COLO829 (cell line): ENCODE results near the gene KBTBD7.
"Not testable (repeated sequence)": the region's sequence is repeated elsewhere in the genome, so short reads cannot be mapped to it uniquely, and the experiment has no call there.

Experiments used
- DNase-seq: peaks from one replicate; pipeline ENCODE4 v3.0.0; 2012; ENCODE audit warnings: low spot score

Gene KBTBD7

DNA sequence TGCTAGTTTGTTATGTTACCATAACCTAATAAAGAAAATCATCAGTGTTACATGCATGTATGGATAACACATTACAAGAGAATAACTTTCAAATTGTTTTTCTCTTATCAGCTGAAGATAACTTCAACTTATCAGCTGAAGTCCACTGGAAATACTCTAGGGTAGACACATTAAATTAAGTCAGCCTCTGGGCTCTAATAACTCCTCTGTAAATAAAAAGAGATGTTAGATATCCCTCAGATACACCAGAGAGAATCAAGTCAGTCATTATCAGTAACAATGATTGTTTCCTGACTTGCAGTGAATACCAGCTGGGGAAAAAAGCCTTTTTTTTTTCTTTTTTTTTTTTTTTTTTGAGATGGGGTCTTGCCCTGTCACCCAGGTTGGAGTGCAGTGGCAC, 1.6 kb upstream of the KBTBD7 start:
- no peak for DNase-seq

DNA sequence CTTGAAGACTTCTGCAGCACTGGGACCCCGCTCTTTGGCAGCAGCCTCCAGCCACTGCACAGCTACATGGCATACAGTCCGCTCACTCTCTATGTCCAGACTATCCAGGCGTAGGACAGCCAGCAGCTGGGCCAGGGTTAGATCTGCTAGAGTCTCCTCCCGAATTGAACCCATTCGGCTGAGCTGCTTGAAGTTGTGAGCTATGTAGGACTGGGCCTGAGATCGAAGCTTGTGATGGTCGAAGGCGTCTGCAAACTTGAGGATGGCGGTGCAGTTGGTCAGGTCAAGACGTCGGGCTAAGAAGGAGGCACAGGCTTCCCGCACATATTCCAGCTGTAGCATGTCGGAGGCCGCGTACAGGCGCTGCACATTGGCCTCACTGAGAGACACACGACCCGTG, 900 bp downstream of the KBTBD7 start:
- DNase-seq: no peak

DNA sequence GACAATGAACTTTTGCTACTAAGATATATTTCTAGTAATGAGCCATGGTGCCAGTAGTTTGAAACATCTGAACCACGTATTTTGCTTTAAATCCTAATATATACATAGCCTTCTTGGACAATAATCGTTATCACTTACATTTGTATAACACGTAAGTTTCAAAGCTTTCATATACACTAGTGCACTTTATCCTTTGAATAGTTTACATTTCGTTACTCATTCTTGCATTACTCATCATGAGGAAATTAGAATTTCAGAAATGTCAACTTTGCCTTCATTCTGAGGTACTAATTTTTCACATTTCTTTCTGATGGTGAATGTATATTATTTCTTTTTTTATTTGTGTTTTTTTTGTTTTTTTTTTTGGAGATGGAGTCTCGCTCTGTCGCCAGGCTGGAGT, 5.8 kb downstream of the KBTBD7 start:
- DNase-seq: no peak

DNA sequence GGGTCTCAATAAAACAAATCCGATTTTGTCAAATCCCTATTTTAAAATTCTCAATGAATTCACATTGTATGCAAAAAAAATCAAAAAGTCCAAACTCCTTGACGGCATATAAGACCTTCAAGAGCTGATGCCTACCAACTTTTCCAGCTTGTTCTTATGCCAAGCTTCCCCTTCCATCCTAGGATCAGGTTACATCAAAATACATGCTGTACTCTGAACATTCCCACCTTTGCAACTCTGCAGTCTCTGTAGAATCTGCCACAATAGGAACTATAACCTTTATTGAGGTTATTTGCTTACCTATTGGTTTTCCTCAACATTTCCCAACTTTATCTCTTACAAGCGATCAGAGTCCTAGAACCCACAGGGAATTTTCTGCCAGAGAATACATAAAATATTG, 7.9 kb downstream of the KBTBD7 start:
- DNase-seq: no peak

DNA sequence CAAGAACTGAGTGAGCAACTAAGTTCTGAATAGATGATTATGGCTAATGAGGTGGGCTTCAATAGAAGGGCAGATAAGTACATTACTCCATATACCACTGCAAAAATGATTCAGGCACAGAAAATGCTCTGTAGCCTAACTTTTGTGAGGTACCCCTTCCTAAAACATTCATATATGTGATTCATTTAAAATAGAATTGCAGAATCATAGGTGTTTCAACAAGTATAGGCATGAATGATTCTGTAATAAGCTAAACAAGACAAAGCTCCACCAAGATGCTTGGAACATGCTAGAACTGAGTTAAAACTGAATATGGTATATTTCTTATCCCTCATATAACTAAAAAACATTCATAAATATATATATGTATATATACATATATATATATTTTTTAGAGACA, 12.1 kb downstream of the KBTBD7 start:
- no peak for DNase-seq

DNA sequence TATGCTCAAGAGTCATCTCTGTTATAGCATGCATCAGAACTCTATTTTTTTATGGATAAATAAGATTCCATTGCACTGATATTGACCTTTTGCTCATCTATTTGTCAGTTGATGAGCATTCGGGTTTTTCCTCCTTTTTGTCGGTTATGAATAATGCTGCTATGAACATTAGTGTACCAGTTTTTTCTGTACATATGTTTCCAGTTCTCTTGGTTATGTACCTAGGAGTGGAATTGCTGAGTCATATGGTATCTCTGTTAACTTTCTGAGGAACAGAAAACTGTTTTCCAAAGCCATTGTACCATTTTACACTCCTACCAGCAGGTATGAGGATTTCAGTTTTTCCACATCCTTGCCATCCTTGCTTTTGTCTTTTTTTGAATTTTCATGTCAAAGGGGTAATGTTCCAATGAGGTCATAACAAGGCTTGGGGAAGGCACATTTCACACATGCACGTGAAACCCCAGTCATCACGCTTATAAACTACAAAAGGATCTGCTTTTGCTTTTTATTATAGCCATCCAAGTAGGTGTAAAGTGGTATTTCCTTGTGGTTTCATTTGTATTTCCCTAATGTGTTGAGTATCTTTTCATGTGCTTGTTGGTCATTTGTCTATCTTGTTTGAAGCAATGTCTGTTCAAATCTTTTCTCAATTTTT, 14.6 kb downstream of the KBTBD7 start:
- DNase-seq: no peak

DNA sequence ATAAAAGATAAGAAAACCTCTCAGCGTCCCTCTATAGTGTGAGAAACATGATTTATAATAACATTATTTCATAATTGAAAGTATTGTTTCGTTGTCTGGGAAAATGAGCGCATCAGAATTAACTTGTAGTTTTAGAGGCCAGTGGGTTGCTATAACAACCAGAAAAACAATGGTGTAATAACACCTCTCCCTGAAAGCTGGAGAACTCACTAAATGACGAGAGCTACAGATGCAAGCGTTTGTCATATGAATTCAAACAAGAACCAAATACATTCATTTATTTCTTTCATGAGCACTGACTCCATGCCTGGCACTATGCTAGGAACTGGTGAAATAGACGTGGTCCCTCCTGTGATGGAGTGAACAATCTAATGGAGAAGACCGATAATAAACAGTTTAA, 16.3 kb downstream of the KBTBD7 start:
- DNase-seq: no peak

DNA sequence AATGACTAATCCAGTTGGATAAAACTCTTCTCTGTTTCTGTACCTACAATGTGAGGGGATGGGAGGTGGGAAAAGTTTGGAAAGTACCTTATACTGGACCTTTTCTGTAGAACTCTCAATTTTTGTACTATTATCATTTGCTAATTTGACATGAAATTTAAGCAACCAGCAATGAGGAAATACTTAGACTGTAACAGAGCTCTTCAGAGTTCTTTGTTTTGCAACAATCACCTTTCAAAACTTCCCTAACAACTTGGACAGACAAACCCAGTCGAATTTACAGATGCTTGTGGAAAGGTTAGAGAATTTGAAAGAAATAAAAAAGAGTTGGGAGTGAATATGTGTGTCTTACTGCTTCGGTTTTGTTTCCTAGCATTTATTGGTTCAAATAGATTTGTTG, 16.8 kb downstream of the KBTBD7 start:
- no peak for DNase-seq

DNA sequence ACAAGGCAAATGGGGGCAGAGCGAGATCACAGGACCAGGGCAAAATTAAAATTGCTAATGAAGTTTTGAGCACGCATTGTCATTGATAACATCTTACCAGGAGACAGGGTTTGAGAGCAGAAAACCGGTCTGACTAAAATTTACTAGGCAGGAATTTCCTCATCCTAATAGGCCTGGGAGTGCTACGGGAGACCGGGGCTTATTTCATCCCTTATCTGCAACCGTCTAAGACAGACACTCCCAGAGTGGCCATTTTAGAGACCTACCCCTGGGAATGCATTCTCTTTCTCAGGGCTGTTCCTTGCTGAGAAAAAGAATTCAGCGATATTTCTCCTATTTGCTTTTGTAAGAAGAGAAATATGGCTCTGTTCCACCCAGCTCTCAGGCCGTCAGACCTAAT, 18.8 kb downstream of the KBTBD7 start:
- DNase-seq: not testable (repeated sequence)

DNA sequence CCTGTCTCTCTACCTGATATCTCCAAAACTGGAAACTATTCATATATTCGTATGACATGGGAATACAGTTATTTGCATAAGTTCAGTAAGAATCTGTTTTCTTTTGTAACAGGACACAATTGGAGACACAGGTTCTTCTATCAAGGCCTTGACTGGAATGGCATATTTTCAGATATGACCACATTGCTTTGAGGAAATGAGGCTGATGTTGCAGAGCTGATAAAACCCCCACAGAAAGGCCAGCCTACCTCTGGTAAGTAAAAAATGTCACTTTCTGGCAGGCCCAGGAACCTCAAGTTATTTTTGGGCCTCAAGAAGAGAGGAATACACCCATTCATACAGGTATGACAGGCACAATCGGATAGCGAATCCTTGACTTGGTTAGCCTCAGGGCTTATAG, 32.2 kb downstream of the KBTBD7 start:
- DNase-seq: no peak

DNA sequence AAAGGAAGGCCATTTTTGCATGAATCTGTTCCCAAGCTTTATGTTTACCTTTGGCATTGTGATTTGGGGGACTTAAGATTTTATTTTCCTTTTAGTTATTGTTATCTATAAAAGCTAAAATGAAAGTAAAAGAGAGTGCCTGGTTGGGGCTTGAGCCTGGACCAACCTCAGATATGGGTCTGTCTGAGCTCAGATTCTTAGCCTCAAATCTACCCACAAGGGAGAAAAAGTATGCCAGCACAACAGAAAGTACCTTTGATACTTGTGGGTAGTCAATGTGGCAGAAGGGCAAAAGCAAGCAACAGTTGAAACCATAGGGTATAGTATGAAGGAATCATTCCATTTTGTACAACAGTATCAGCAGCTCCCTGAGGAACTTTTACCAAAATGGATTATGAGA, 35.2 kb downstream of the KBTBD7 start:
- DNase-seq: no peak

DNA sequence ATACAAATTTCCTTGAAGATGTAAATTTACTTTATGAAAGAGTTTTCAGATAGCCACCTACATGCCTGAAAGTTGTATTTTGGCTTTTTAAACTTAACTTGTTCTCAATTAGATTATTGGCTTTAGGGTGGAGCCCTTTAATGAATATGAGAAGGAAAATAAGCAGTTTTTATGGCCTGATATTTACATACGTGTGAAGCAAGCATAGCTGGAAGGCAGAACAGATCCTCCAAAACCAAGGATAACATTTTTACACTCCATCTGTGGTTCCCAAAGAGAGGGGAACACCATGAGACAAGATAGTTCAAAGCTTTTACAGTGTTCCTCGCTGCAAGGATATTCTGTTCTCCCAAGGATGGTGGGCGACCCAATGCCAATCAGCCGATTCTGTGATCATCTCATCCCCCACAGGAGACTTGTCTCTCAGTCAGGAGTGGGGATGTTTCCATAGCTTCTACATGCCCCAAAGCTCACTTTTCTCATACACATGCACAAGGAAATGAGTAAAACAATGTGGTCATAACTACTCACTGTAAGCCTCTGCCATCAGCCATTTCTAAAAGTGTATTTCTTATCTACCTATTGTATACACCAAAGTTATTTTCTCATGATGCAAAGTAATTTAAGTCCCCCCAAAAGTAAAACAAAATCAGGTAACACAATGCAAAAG, 37.2 kb downstream of the KBTBD7 start:
- no peak for DNase-seq

DNA sequence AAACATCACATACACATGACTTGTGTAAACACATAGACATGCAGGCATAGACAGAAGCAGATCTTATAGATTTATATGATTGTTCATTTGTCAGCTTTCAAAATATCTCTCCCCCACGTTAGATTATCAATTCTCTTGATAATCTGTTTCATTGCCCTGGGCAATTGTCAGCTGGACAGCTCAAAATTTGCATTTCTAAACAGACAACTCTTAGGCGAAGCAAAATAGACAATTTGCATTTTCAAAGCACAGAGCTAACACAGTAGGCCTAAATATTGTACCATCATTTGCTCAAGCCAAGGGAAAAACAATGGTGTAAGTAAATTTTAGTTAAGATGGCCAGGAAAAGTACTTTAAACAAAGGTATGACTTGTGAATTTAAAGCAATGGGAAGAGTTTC, 37.7 kb downstream of the KBTBD7 start:
- DNase-seq: no peak

DNA sequence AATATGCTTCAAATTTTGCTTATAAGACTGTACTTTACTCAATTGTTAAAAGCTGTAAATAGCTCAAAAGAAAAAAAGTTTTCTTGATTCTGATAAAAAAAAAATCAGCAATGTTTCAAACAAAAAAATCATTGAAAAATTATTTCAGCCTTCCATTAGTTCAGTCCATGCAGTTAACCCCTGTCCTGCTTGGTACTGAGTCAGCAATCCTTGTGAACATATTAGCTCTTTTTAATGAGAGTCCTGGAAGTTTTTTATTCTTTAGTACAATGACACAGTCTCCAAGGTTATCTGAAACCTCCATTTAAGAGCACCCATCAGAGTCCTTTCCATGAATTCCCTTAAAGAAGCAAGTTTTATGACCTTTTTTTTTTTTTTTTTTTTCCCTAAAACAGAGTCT, 40.3 kb downstream of the KBTBD7 start:
- no peak for DNase-seq

DNA sequence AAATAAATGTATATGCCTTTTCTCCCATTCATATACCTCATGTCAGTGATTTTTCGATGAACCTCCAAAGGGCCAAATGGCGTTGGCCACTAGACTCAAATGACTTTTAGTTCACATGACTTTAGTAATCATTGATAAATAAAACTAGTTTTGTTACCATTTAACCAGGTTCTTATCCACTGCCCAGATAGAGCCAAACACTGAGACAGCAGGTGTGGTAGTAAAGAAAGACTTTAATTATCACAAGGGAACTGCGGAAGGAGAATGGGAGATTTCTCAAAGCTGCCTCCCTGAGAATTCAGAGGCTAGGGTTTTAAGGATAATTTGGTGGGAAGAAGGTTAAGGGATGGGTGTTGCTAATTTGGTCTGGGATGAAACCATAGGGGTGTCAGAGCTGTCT, 42.4 kb downstream of the KBTBD7 start:
- no peak for DNase-seq

DNA sequence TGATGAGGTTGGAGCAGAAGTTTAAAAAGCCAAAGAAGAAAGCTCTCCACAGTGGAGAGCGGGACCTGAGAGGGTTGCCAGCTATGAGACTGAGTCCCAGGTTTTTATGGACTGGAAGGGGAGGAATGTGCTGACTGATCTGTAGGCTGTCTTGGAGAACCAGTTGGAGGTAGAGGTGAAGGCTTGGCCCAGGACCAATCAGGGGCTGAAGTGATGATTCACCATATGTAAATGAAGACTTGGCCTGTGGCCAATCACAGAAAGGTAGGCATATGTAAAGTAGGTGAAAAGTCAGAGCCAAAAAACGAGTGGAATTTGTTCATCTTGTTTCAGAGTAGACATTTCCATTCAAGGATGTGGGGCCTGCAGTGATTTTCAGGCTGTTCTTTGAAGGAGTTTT, 44.3 kb downstream of the KBTBD7 start:
- no peak for DNase-seq

DNA sequence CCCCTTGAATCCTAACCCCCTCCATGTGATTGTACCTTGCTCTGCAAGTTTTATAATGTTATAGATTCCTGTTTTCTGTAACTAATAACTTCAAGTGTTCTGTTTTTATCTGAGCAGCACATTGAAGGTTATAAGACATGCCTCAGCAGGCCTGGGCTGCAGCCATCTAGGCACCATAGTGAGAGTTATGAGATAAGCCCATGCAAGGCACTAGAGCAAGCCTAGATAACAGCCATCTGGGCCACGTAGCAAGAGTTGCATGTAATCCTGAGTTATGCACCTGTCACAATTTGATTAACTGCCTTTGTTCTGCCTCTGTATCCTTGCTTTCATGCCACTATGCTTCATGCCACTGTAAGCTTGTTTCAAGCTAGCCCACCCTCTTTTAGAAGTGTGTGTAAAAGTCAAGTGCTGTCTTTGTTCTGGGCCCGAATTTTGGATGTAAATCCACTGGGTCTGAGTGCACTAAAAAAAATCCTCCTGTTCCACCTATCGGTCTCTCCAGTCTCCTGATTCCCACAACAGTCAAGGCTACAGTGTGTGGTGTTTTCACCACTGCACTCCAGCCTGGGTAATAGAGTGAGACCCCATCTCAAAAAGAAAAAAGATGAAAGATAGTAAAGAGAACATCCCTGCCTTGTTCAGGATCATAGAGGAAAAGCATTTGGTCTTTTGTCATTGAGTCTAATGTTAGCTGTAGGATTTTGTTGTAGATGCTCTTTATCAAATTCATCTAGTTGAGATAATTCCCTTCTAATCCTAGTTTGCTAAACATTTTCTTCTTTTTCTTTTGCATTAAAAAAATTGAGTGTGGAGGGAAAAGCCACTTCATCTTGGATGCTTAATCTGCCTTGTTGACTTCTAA, 45.7 kb downstream of the KBTBD7 start:
- DNase-seq: no peak

DNA sequence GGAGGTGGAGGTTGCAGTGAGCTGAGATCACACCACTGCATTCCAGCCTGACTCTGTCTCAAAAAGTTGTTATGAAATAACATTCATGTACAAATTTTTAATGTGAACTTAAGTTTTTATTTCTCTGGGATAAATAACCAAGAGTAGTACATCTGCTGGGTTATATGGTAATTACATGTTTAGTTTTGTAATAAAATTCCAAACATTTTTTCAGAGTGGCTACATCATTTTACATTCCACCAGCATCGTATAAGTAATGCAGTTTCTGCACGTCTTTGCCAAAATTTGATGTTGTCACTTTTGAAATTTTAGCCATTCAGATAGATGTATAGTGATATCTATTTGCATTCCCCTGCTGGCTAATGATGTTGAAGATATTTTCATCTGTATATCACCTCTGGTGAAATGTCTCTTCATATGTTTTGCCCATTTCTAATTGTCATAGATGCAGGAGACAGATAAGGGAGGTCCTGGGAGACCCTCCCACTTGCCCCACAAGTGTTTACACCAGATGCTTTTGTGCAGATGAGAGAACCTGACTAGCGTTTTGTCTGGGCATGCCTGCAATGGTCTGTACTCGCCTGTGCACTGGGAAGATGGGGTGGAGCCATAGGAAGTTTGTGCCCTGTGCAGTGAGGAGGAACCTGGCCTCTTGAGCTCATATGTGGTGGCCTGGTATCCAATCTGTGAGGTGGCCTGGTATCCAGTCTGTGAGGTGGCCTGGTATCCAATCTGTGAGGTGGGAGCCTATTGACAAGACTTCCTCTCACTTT, 49.0 kb downstream of the KBTBD7 start:
- DNase-seq: no peak

DNA sequence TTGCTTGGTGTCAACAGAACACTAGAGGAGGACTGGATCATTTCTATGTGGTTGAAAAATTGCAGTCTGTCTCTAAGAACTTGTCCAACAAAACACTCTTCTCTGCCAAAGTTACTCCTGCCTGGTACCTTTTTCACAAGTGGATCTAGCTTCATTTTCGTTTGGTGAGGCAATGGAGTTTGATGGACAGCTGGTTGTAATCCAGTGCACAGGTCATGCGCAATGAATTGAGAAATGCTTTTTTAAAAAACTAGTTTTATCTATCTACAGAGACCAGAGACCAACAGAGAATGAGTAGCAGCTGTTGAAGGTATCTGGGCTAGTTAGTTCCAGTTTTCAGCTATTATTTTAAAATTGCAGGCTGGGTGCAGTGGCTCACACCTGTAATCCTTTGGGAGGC, 49.8 kb downstream of the KBTBD7 start:
- no peak for DNase-seq
